ENCODE results near the gene AMT. TPM values are rescaled to one million over a fixed set of nuclear protein-coding genes. Genes with fewer than 3 reads are reported as not detected.
A peak's percentile ranks its signal among the peaks of the same experiment; 100 is the strongest.

AMT gene
- total RNA-seq, 4 donors from 2014 or later, result 3.5 to 7.9 (median 5.9) TPM

DNA sequence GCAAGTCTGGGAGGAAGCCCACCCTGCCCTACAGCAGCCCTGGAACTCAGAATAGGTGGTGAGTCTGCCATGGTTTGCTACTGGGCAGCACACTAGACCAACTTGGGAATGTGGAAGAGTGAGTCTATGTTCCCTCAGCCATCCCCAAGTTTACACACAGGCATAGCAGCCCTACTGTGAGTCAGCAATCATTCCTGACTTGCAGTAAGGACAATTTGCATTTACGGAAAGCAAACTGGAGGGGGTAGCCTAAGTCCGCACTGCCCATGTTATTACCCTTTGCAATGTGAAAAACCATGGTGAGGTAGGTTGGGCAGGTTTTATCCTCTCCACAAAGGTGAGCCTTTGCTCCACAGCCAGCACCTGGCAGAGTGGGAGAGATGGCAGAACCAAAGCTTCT is 5.4 kb downstream of the AMT start:
- Histone ChIP-seq H3K4me3 (replicated peaks in 1 of 3) (no peak overlapping the region), H3K36me3 (peaks cover 0 to 4% of the 10 kb centered on the region in 2 donors), H3K27me3 (no peaks in the 10 kb centered on the region), H3K4me1 (peaks cover 19 to 24% of the 10 kb centered on the region in 2 donors), H3K9me3 (no peaks in the 10 kb centered on the region), H3K27ac (peak overlapping the region in 1 of 3 donors; percentile 23)
- WGBS, 2 donors, result 94 to 100% methylated on average over 2 of the region's 2 CpGs
- intact Hi-C loops (cut with DNase I), result loop anchor here (2.0 kb wide), 1 partner anchor 32 kb away; no protein-coding TSS in a partner anchor
- TF ChIP-seq, protein P1, sequence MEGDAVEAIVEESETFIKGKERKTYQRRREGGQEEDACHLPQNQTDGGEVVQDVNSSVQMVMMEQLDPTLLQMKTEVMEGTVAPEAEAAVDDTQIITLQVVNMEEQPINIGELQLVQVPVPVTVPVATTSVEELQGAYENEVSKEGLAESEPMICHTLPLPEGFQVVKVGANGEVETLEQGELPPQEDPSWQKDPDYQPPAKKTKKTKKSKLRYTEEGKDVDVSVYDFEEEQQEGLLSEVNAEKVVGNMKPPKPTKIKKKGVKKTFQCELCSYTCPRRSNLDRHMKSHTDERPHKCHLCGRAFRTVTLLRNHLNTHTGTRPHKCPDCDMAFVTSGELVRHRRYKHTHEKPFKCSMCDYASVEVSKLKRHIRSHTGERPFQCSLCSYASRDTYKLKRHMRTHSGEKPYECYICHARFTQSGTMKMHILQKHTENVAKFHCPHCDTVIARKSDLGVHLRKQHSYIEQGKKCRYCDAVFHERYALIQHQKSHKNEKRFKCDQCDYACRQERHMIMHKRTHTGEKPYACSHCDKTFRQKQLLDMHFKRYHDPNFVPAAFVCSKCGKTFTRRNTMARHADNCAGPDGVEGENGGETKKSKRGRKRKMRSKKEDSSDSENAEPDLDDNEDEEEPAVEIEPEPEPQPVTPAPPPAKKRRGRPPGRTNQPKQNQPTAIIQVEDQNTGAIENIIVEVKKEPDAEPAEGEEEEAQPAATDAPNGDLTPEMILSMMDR (IDR thresholded peaks at IDR 0.05), result no peak
- no peak for TF ChIP-seq POLR2A (IDR thresholded peaks at IDR 0.05)
- no peak for DNase-seq

DNA sequence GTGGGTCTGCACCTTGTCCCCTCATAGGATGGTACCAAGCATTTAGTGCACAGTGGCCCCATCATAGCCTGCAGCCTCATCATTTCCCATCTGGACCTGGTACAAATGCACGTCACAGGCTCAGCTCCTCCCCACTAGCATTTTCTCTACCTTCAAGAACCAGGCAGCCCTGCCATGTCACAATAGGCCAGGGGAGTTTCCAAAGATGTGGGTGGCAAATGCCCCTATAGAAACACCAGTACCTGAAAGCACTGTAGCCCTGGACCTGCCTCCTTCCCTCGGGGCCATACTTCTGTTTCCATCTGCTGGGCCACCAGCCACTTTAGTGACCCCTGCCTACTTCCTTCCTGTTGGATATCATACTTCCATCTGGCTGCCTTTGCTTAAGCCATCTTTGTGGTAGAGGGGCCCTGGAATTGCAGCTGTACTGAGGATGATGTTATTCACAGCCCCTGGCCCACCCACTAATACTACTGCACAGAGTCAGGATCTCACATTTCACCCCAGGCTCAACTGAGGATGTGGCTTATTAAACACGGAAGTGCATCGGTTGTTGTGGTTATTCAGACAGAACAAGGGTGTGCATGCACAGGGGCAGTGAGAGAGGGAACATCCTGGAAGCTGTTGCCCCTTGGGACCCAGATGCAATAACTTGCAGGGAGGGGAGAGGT is 6.2 kb downstream of the AMT start:
- Histone ChIP-seq H3K4me3 (replicated peaks in 1 of 3) (no peak overlapping the region), H3K27me3 (no peaks in the 10 kb centered on the region), H3K36me3 (peaks cover 0 to 4% of the 10 kb centered on the region in 2 donors), H3K27ac (peak overlapping the region in 2 of 3 donors; percentile 18 to 46), H3K9me3 (no peaks in the 10 kb centered on the region), H3K4me1 (peaks cover 18 to 20% of the 10 kb centered on the region in 2 donors)
- 27 to 55% methylated on average over 4 of the region's 4 CpGs for WGBS, 2 donors
- TF ChIP-seq, protein P1 (IDR thresholded peaks at IDR 0.05), result no peak
- TF ChIP-seq POLR2A (IDR thresholded peaks at IDR 0.05), result no peak
- intact Hi-C loops (cut with DNase I), result loop anchor here (2.0 kb wide), 1 partner anchor 33 kb away; no protein-coding TSS in a partner anchor
- DNase-seq, result no peak

DNA sequence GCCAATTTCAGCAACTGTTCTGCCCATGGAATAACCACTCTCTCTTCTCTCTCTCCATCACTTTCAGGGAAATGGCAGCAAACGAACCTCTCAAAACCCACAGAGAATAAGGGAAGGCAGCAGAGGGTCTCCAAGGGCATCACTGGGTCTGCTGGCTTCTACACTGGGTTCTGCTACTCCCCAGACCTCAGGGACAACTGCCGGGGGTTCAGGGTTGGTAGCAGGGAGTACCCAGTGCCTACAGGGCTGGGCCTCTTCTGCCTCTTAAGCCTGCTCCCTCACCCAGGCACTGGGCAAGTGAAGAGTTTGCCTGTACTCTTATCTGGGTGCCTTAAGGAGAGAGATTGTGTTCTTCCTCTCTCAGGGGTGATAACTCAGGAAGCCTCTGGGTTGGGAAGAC is 7.5 kb downstream of the AMT start:
- H3K27ac ChIP-seq, result peak overlapping the region in 1 of 3 donors; percentile 78
- H3K36me3 ChIP-seq, result peaks cover 0 to 4% of the 10 kb centered on the region in 2 donors
- intact Hi-C loops (cut with DNase I), result loop anchor here (5.0 kb wide), 1 partner anchor 57 kb away; the partner anchor contains the start of gene GPX1
- H3K4me3 ChIP-seq (replicated peaks in 1 of 3), result no peak overlapping the region
- 83% methylated on average over 2 of the region's 2 CpGs for WGBS, 2 donors
- H3K4me1 ChIP-seq, result peaks cover 23 to 30% of the 10 kb centered on the region in 2 donors
- H3K27me3 ChIP-seq, result no peaks in the 10 kb centered on the region
- DNase-seq, result no peak
- TF ChIP-seq, protein P1 (IDR thresholded peaks at IDR 0.05), result no peak
- no peak for TF ChIP-seq POLR2A (IDR thresholded peaks at IDR 0.05)
- H3K9me3 ChIP-seq, result no peaks in the 10 kb centered on the region

DNA sequence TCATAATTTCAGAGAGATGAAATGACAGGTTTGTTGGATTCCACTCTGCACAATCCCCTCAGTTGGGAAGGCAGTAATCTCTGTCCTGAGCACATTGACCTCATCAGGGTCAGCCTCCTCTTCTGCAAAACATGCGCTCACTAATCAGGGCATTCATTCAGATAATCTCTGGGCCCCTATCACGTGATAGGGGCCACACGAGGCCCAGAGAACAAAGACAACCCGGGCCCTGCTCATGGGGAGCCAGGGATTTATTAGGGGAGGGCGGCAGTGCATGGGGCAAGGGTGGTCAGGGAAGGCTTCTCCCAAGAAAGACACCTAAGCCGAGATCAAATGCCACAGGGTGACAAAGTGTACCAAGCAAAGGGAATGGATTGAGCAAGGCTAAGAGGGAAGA is 8.9 kb downstream of the AMT start:
- DNase-seq, result no peak
- WGBS, 2 donors, result 87 to 89% methylated on average over 6 of the region's 6 CpGs
- H3K4me1 ChIP-seq, result peaks cover 38 to 40% of the 10 kb centered on the region in 2 donors
- intact Hi-C loops (cut with DNase I), result loop anchor here (5.0 kb wide), 1 partner anchor 56 kb away; the partner anchor contains the start of gene GPX1
- no peak for TF ChIP-seq POLR2A (IDR thresholded peaks at IDR 0.05)
- TF ChIP-seq, protein P1 (IDR thresholded peaks at IDR 0.05), result no peak
- H3K27me3 ChIP-seq, result no peaks in the 10 kb centered on the region
- no peaks in the 10 kb centered on the region for H3K9me3 ChIP-seq
- peak overlapping the region in 1 of 3 donors; percentile 63 for H3K4me3 ChIP-seq (replicated peaks in 1 of 3)
- peak overlapping the region; percentile 74 to 78 (median 77) for H3K27ac ChIP-seq
- peaks cover 0 to 4% of the 10 kb centered on the region in 2 donors for H3K36me3 ChIP-seq

All from thyroid gland (tissue), 4 donors.